SH-SY5Y (cell line): Measurements from ENCODE around the gene SEC31B.

ENCODE experiments used
- GATA2 ChIP-seq: IDR thresholded peaks from 2 replicates; pipeline ENCODE4 v1.6.1; 2011; ENCODE audit warnings: mild to moderate bottlenecking, low read depth, low read length
- GATA3 ChIP-seq: IDR thresholded peaks from 2 replicates; pipeline ENCODE4 v1.6.1; 2011; ENCODE audit warnings: low read depth, mild to moderate bottlenecking, low read length, moderate library complexity

DNA sequence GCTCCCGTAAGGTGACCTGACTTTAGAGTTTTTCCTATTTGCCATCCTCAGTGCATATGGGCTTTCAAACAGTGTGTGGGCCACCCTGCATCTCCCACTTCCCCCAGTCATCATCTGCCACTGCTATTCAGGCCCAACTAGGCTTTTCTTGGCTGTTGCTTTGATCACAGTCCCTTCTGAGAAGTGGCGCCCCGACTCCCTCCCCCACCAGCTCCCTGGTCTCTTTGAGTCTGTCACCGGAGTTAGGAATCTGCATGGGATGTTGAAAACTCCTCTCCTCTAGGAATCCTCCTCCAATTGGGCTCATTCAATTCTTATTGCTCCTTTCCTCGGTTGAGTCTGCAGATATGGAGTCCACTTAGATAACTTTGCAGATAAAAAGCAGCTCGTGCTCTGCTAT lies 48.2 kb upstream of the SEC31B start:
- TF ChIP-seq GATA3 (no peak), GATA2 (no peak)
